ENCODE data around the gene EPS8L3. TPM values are rescaled to one million over a fixed set of nuclear protein-coding genes. Genes with fewer than 3 reads are reported as not detected.

EPS8L3 gene
- total and polyA plus RNA-seq, 9 of the 15 experiments (the other 6 are each of a cell fraction or from before 2014, with no cell fraction given): 0.09 to 0.42 (median 0.14) TPM; not detected in 5

DNA sequence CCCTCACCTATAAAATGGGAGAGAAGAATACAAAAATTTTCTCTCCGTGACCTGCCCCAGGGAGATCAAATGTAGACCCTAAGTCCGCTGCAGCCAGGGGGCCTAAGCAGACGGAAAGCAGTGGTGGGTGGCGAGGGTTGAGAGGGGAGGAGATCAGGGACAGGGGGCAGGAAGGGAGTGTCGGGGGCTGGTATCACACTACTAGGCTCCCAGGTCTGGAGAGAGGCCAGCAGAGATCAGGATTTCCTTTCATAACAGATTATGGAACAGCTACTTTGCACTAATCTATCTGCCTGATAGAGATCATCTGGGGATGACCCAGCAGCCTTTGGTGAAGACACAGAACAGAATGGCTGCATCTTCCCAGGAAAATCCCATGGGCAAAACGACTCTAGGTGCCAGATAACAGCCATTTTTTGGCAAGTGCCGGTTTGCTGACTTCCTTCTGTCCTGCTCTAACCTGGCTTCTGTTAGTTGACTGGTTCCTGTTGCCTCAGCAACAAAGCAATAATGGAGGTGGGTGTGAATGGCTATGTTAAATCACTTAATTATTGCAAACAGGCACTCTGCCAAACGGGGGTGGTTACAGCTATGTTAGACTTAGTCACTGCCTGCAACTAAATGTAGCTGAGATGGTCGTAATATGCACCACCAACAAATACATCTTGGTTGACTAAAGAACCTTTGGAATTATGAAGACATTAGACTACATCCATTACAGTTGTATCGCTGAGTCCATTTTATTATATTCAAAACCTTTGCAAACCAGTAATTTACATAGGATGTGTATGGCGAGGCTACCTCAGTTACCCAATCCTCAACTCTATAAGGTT lies 30.0 kb upstream of the EPS8L3 start (continued):
- TF ChIP-seq, protein P1, sequence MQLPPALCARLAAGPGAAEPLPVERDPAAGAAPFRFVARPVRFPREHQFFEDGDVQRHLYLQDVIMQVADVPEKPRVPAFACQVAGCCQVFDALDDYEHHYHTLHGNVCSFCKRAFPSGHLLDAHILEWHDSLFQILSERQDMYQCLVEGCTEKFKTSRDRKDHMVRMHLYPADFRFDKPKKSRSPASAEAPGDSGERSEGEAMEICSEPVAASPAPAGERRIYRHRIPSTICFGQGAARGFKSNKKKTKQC (CRISPR knock-in tag; IDR thresholded peaks at IDR 0.05): no peak
- no peak for TF ChIP-seq ZFP30 (CRISPR knock-in tag; IDR thresholded peaks at IDR 0.05; ENCODE audit: borderline replicate concordance)
- peak; percentile 50 for TF ChIP-seq CTBP1 (IDR thresholded peaks at IDR 0.05; ENCODE audit: borderline replicate concordance)
- TF ChIP-seq NCOA1 (IDR thresholded peaks at IDR 0.05; ENCODE audit: low read depth): 0 out of 2 replicates have a peak, but pooled peaks have one; percentile 14
- no peak for TF ChIP-seq PYGO2 (tag; IDR thresholded peaks at IDR 0.05)
- peak; percentile 33 to 39 for TF ChIP-seq RAD21 (CRISPR knock-in tag; conservative IDR thresholded peaks at IDR 0.05 in 1 of 2, IDR thresholded peaks at IDR 0.05 in 1 of 2)
- TF ChIP-seq, protein P2, sequence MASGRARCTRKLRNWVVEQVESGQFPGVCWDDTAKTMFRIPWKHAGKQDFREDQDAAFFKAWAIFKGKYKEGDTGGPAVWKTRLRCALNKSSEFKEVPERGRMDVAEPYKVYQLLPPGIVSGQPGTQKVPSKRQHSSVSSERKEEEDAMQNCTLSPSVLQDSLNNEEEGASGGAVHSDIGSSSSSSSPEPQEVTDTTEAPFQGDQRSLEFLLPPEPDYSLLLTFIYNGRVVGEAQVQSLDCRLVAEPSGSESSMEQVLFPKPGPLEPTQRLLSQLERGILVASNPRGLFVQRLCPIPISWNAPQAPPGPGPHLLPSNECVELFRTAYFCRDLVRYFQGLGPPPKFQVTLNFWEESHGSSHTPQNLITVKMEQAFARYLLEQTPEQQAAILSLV (tag; IDR thresholded peaks at IDR 0.05): no peak
- no peak for TF ChIP-seq RBFOX2 (IDR thresholded peaks at IDR 0.05; ENCODE audit: low read depth, low read length)
- TF ChIP-seq, protein P3, sequence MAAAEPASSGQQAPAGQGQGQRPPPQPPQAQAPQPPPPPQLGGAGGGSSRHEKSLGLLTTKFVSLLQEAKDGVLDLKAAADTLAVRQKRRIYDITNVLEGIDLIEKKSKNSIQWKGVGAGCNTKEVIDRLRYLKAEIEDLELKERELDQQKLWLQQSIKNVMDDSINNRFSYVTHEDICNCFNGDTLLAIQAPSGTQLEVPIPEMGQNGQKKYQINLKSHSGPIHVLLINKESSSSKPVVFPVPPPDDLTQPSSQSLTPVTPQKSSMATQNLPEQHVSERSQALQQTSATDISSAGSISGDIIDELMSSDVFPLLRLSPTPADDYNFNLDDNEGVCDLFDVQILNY (CRISPR knock-in tag; IDR thresholded peaks at IDR 0.05): no peak
- TF ChIP-seq MEF2D (tag; conservative IDR thresholded peaks at IDR 0.05; ENCODE audit: low read depth): 0 out of 2 replicates have a peak, but pooled peaks have one; percentile 26
- no peak for TF ChIP-seq FIP1L1 (IDR thresholded peaks at IDR 0.05; ENCODE audit: low read depth, low read length, poor library complexity, severe bottlenecking)
- no peak for TF ChIP-seq MCM3 (IDR thresholded peaks at IDR 0.05)
- TF ChIP-seq DPF2 (IDR thresholded peaks at IDR 0.05): peak; percentile 32; the same call in 1 of the 2 replicates
- no peak for TF ChIP-seq CBFB (CRISPR knock-in tag; IDR thresholded peaks at IDR 0.05)
- TF ChIP-seq ZNF785 (CRISPR knock-in tag; IDR thresholded peaks at IDR 0.05): no peak
